H54 (cell line): ENCODE data around the gene VSX2.

Experiments used
- DNase-seq: peaks from one replicate; pipeline ENCODE4 v3.0.0; 2011; ENCODE audit warnings: low spot score, mixed read lengths; ENCODE audit not compliant: insufficient read length
- FAIRE-seq: peaks from 3 replicates; lab custom pipeline; 2011; peaks lifted over from hg19 to GRCh38; lab: Jason Lieb, UNC
- POLR2A ChIP-seq: IDR thresholded peaks from 2 replicates; pipeline ENCODE4 v1.6.1; 2011; ENCODE audit warnings: low read depth, mild to moderate bottlenecking, low read length

Gene VSX2

GRCh38 chr14:74213907-74214803 lies 25.1 kb upstream of the VSX2 start:
- FAIRE-seq (no peak), DNase-seq (no peak)
- no peak for TF ChIP-seq POLR2A

DNA sequence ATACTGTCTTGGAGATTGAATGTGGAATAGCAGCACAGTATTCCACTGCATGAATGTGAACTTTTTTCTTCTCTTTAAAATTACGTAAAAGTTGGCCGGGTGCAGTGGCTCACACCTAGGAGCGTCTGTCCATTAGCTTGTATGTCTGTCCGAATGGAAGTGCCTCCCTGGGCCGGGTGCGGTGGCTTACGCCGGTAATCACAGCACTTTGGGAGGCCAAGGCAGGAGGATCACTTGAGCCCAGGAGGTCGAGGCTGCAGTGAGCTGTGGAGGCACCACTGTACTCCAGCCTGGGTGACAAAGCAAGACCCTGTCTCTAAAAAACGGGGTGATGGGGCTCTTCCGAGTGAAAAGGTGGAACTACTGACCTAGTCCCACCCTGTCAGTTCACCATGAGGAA lies 22.6 kb upstream of the VSX2 start:
- no peak for FAIRE-seq
- TF ChIP-seq POLR2A = no peak
- DNase-seq = no peak

DNA sequence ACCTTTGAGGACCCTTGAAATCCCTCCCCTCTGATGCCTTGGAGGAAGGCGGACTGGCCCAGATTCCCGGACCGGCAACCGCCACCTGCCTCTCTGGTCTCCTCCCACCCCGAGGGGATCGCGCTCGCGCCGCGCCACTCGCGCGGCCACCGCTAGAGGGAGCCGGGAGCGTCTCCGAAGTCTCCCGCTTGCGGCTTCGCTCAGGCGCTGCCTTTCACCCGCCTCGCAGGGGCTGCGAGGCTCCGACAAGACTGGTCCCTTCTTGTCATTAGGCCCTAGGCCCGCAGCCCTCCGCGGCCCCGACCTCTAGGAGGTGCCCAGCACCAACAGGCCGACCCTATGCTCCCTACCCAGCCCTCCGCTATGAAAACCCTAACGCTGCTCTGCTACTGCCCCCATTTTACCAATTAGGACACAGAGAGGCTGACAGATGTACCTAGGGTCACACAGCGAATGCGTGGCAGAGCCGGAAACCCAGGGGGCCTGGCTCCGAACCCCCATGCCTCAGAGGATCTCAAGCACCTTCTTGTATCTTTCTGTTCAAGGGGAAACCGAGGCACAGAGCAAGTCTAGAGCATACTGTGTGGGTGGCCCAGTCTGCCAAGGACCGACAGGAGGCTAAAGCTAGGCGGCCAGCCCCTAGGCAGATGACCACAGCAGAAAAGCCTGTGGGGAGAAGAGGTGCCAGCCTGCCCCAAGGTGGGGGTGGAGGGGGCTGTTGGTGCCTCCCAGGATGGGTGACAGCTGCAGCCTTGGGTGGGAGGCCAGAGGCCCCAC lies 21.4 kb upstream of the VSX2 start:
- FAIRE-seq (no peak), DNase-seq (no peak)
- no peak for TF ChIP-seq POLR2A

DNA sequence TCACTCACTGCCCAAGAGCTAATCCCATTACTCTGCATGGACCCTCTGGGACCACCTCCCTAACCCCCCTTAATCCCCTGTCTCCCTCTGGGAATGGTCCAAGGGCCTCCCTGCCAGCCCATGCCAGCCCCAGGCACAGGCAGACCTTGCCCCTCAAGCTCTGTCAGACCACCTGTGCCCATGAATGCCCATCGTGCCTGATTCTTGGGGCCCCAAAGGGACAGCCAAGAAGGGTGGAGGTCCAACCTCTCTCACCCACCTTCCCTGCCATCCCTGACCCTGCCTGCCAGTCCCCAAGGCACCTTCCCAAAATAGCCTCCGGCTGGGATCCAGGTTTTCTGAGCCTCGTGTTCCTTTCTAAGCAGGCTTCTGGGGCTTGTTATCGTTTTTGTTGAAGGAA lies 20.8 kb upstream of the VSX2 start:
- TF ChIP-seq POLR2A = no peak
- no peak for FAIRE-seq

DNA sequence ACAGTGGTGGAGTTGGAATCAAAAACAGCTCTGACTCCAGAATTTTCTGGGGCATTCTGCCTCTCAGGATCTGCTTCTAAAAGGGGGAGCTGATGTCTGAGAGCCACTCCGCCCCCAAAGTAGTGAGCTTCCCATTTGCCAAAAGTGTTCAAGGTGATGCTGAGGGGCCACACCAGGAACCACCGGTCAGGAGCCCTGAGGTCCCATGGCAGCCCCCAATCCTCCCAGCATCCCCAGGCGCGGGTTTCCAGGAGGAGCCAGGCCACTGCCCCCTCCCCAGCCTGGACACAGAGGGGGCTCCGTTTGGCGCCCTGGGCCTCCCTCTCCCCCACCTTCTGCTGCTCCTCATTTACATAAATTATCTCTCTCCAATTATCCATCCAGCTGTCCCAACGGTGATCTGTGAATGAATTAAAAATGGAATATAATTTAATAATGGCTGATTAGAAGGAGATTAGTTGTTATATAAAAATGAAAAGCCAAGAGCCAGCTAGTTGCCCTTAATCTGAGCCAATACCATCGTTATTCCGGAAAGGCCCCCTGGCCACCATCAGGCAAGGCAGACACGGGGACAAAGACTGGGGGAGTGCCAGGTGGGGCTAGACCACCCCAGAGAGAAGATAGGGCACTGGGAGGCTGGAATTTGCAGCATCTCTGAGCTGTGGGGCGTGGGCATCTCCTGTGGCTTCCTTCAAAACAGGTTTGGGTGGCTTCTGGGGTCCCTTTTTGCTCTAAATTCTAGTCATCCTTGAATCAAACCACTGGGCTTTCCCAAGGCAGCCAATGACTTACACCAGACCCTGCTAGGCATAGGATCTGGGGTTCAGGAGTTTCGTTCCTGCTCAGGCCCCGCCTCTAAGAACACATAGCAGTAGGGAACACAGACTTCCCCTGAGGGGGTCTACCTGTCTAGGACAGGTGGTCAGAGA lies 19.7 kb upstream of the VSX2 start:
- no peak for FAIRE-seq
- no peak for DNase-seq
- TF ChIP-seq POLR2A = no peak

More for the DNA sequence above, 20.8 kb upstream of the VSX2 start:
- no peak for DNase-seq

GRCh38 chr14:74220991-74221390 lies 18.3 kb upstream of the VSX2 start:
- FAIRE-seq (no peak), DNase-seq (no peak)
- TF ChIP-seq POLR2A = no peak

DNA sequence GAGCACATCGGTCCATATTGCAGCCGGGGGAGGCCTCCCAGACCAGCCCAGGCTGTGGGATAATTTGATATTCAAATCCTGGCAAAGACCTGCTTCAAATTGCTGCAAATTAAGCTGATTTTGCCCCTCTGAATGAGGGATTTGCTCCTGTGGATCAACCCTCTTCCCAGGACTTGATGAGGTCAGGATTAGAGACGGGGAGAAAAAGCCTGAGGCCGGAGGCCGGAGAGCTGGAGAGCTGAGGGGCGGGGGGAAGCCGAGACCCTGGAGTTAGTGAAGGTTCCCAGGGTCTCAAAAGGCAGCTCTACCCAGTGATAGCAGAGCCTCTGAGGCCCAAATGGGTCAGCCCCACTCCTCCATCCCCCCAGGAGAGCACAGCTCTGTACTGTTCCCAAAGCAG lies 17.5 kb upstream of the VSX2 start:
- DNase-seq (no peak), FAIRE-seq (no peak)
- no peak for TF ChIP-seq POLR2A

GRCh38 chr14:74223016-74223415 lies 16.2 kb upstream of the VSX2 start:
- FAIRE-seq (no peak), DNase-seq (no peak)
- TF ChIP-seq POLR2A = no peak

GRCh38 chr14:74231784-74232183 lies 7.5 kb upstream of the VSX2 start:
- no peak for FAIRE-seq
- DNase-seq = no peak
- TF ChIP-seq POLR2A = no peak

DNA sequence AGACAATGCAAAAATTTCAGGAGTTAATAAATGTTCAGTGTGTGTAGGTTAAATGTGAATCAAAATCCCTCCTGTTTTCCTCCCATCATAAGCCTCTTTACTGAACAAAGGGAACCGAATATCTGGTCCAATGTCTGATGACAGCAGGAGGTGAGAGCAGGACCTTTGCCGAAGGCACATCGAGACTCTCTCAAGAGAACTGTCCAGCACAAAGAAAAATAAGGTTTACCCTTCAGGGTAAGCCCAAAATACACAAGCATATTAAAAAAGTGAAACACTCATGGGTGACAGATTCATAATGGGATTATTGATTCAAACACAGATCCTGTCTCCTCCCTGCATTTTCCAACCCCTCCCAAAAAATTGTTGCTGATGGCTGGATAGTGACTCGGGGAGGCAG lies 4.2 kb upstream of the VSX2 start:
- TF ChIP-seq POLR2A = no peak
- DNase-seq = no peak
- no peak for FAIRE-seq

DNA sequence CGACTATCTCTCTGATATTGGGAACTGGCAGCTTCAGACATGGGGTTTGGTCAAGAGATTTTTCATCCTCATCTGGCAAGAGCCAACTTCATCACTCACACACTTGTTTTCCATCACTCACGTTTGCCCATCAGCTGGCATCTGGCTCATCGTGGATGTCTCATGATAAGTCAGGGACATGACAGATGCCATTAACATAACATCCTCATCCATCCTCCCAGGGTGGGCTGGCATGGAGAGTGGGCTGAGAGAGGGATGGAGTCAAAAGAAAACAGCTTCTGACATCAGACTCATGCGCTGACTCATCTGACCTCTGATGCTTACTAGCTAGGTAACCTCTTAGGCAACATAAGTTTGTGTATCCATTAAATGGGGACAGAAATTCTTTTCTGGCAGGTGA lies 1.8 kb upstream of the VSX2 start:
- DNase-seq (no peak), FAIRE-seq (no peak)
- no peak for TF ChIP-seq POLR2A

- TF ChIP-seq POLR2A = no peak
- FAIRE-seq (no peak), DNase-seq (no peak)
Measured at GRCh38 chr14:74239848-74240793, 872 bp downstream of the VSX2 start.
